GM13976 (cell line): ENCODE results near the gene ELMO3.
A peak's percentile ranks its signal among the peaks of the same experiment; 100 is the strongest.

Experiments
- DNase-seq: peaks from one replicate; pipeline ENCODE4 v3.0.0; 2012; ENCODE audit warnings: low spot score
- CTCF ChIP-seq: IDR thresholded peaks from 2 replicates; pipeline ENCODE4 v1.5.1; 2012; ENCODE audit warnings: borderline replicate concordance, mild to moderate bottlenecking; ENCODE audit not compliant: insufficient read depth; ENCODE audit errors: extremely low read depth, missing control alignments, control extremely low read depth
- in situ Hi-C: fragments of 300-500 bp; cut with MboI; formaldehyde crosslinking; loops from one replicate; pipeline ENCODE4 v1.12.0; 2022; ENCODE audit warnings: low sequenced_read_pairs, mixed read lengths, inconsistent platforms; ENCODE audit not compliant: unreplicated experiment

The ELMO3 gene

GRCh38 chr16:67183284-67183626 is 15.7 kb upstream of the ELMO3 start:
- in situ Hi-C loops = no loop called here
- DNase-seq = no peak
- no peak for TF ChIP-seq CTCF

GRCh38 chr16:67183627-67184452 is 15.1 kb upstream of the ELMO3 start, which contains the start of gene MATCAP1:
TSS of gene MATCAP1 (minus strand) at chr16:67183963. CDS start at chr16:67180610, 3,353 bp downstream.
- DNase-seq = peak; percentile 99
- TF ChIP-seq CTCF = no peak
- in situ Hi-C loops = no loop called here

- in situ Hi-C loops = no loop called here
- DNase-seq = no peak
- no peak for TF ChIP-seq CTCF
Measured at GRCh38 chr16:67184453-67184994, 14.4 kb upstream of the ELMO3 start.

- peak; percentile 92 for TF ChIP-seq CTCF
- peak; percentile 85 for DNase-seq
Measured at GRCh38 chr16:67184995-67185650, 13.8 kb upstream of the ELMO3 start.

GRCh38 chr16:67185651-67186134 is 13.2 kb upstream of the ELMO3 start:
- TF ChIP-seq CTCF = no peak
- in situ Hi-C loops = no loop called here
- no peak for DNase-seq

More at GRCh38 chr16:67184995-67185650, 13.8 kb upstream of the ELMO3 start:
- in situ Hi-C loops = no loop called here

- no peak for TF ChIP-seq CTCF
- in situ Hi-C loops = no loop called here
- no peak for DNase-seq
Measured at GRCh38 chr16:67186550-67186950, 12.4 kb upstream of the ELMO3 start.
